22Rv1 (cell line): Measurements from ENCODE around the gene METTL16.

Experiments used
- CTCF ChIP-seq: fragments of 450-650 bp; IDR thresholded peaks from 2 replicates; pipeline ENCODE4 v1.5.1; 2017; ENCODE audit warnings: mild to moderate bottlenecking
- ZFX ChIP-seq: fragments of 450-650 bp; IDR thresholded peaks from 2 replicates; pipeline ENCODE4 v1.6.1; 2017; ENCODE audit warnings: antibody characterized with exemption, borderline replicate concordance

- TF ChIP-seq CTCF, result no peak
- TF ChIP-seq ZFX, result no peak
These were observed 140.2 kb downstream of the METTL16 start for GRCh38 chr17:2371183-2372130.
